GM23338 (cell line): ENCODE results near the gene DHDDS. TPM values are rescaled to one million over a fixed set of nuclear protein-coding genes. Genes with fewer than 3 reads are reported as not detected.

Experiments
- ATAC-seq: fragments of 200-7000 bp; cut with Tn5 transposase; 3 replicates; pipeline ENCODE4 v1.9.1; 2020
- DNase-seq: peaks from one replicate; pipeline ENCODE4 v3.0.0-alpha.2; 2015; ENCODE audit warnings: low spot score
- H2AFZ ChIP-seq: fragments of 200-600 bp; sonication (generic); 2 replicates; pipeline ENCODE4 v1.8.0; 2016; ENCODE audit warnings: antibody characterized with exemption, mild to moderate bottlenecking, moderate library complexity
- H3F3A ChIP-seq: fragments of 200-600 bp; sonication (generic); replicated peaks from 2 replicates; pipeline ENCODE4 v1.8.0; 2017; ENCODE audit warnings: antibody characterized with exemption, mixed run types, low read depth
- H3K27ac ChIP-seq: fragments of 200-600 bp; sonication (generic); 2 replicates; pipeline ENCODE4 v1.6.1; 2016; ENCODE audit warnings: low read depth
- H3K27me3 ChIP-seq: fragments of 200-600 bp; sonication (generic); 2 replicates; pipeline ENCODE4 v1.8.0; 2016; ENCODE audit warnings: mild to moderate bottlenecking, mixed run types, moderate library complexity; ENCODE audit not compliant: insufficient read depth
- H3K36me3 ChIP-seq: fragments of 200-600 bp; sonication (generic); 2 replicates; pipeline ENCODE4 v1.8.0; 2016; ENCODE audit warnings: mild to moderate bottlenecking; ENCODE audit not compliant: insufficient read depth
- H3K4me1 ChIP-seq: fragments of 200-600 bp; sonication (generic); 2 replicates; pipeline ENCODE4 v1.8.0; 2016; ENCODE audit warnings: mild to moderate bottlenecking, moderate library complexity; ENCODE audit not compliant: insufficient read depth
- H3K4me2 ChIP-seq: fragments of 200-600 bp; sonication (generic); 2 replicates; pipeline ENCODE4 v1.7.1; 2017; ENCODE audit warnings: mixed run types
- H3K4me3 ChIP-seq: fragments of 200-600 bp; sonication (generic); 2 replicates; pipeline ENCODE4 v1.6.1; 2016; ENCODE audit warnings: mixed run types
- H3K79me2 ChIP-seq: fragments of 200-600 bp; sonication (generic); replicated peaks from 2 replicates; pipeline ENCODE4 v1.8.0; 2017; ENCODE audit warnings: mild to moderate bottlenecking; ENCODE audit not compliant: insufficient read depth
- H3K9me2 ChIP-seq: fragments of 200-600 bp; sonication (generic); 2 replicates; pipeline ENCODE4 v1.8.0; 2017; ENCODE audit not compliant: insufficient read depth
- H4K20me1 ChIP-seq: fragments of 200-600 bp; sonication (generic); replicated peaks from 2 replicates; pipeline ENCODE4 v1.8.0; 2017; ENCODE audit warnings: mild to moderate bottlenecking; ENCODE audit not compliant: insufficient read depth
- H3K27ac Mint-ChIP-seq: 2 replicates; pipeline ENCODE4 v1.8.0; 2020; ENCODE audit warnings: inconsistent platforms, mild to moderate bottlenecking, moderate library complexity, mixed read lengths
- H3K27me3 Mint-ChIP-seq: 3 replicates; pipeline ENCODE4 v1.8.0; 2022; ENCODE audit warnings: low read depth, mild to moderate bottlenecking, moderate library complexity, mixed read lengths, inconsistent platforms; ENCODE audit not compliant: insufficient read depth, poor library complexity
- H3K36me3 Mint-ChIP-seq: 3 replicates; pipeline ENCODE4 v1.8.0; 2021; ENCODE audit warnings: low read depth, mild to moderate bottlenecking, inconsistent platforms, moderate library complexity, mixed read lengths
- H3K4me1 Mint-ChIP-seq: 3 replicates; pipeline ENCODE4 v1.8.0; 2020; ENCODE audit warnings: mild to moderate bottlenecking, inconsistent platforms, mixed read lengths
- H3K4me3 Mint-ChIP-seq: 3 replicates; pipeline ENCODE4 v1.8.0; 2021; ENCODE audit warnings: moderate library complexity, mild to moderate bottlenecking, inconsistent platforms, mixed read lengths
- H3K9me3 Mint-ChIP-seq: 3 replicates; pipeline ENCODE4 v1.8.0; 2020; ENCODE audit warnings: moderate library complexity, mild to moderate bottlenecking, inconsistent platforms, mixed read lengths
- CREB1 ChIP-seq: fragments of 250-450 bp; sonication (Bioruptor Pico); IDR thresholded peaks from 2 replicates; pipeline ENCODE4 v1.5.0; 2020; ENCODE audit warnings: low read depth, mild to moderate bottlenecking, moderate library complexity
- CTCF ChIP-seq, 2 experiments: fragments of 200-600 bp in 1 of 2; sonication (generic) in 1 of 2; conservative IDR thresholded peaks; 2 replicates each; pipeline versions ENCODE4 v1.5.1 to v1.6.1; 2016 to 2017; ENCODE audit warnings: antibody characterized with exemption in 2 of 2, low read depth in 2 of 2, mild to moderate bottlenecking in 2 of 2, moderate library complexity in 1 of 2
- EZH2phosphoT487 ChIP-seq: fragments of 200-600 bp; sonication (generic); IDR thresholded peaks from one replicate; pipeline ENCODE4 v1.8.1; 2018; ENCODE audit warnings: antibody characterized with exemption; ENCODE audit not compliant: unreplicated experiment
- NANOG ChIP-seq: IDR thresholded peaks from 2 replicates; pipeline ENCODE4 v1.6.1; 2016; ENCODE audit warnings: antibody characterized with exemption, borderline replicate concordance
- POLR2AphosphoS5 ChIP-seq: IDR thresholded peaks from 2 replicates; pipeline ENCODE4 v1.6.1; 2016; ENCODE audit warnings: antibody characterized with exemption, low read depth
- STAT1 ChIP-seq: IDR thresholded peaks from one replicate; pipeline ENCODE4 v1.6.1; 2016; ENCODE audit warnings: antibody characterized with exemption; ENCODE audit not compliant: unreplicated experiment
- ZNF462 ChIP-seq: fragments of 250-450 bp; sonication (Bioruptor Pico); IDR thresholded peaks from 2 replicates; pipeline ENCODE4 v1.5.0; 2020; ENCODE audit warnings: mild to moderate bottlenecking, moderate library complexity
- polyA plus RNA-seq: library from polyadenylated mRNA; unstranded; fragments of >200 nt; fragmentation: Nextera tagmentation; extraction: Ambion mirVana; gene quantifications from 2 replicates; pipeline ENCODE4 v1.2.1, GENCODE V29; 2016
- total RNA-seq: library from RNA; depleted of rRNA; stranded (reverse); fragments of >200 nt; shearing (Covaris generic); gene quantifications from 2 replicates; pipeline ENCODE4 v1.2.3, GENCODE V29; 2014

Gene DHDDS
- total and polyA plus RNA-seq, 2 experiments from 2014 or later: 32.6 to 49.5 TPM

GRCh38 chr1:26391450-26391849, 40.7 kb upstream of the DHDDS start:
- TF ChIP-seq POLR2AphosphoS5 (no peak), EZH2phosphoT487 (no peak), STAT1 (no peak), NANOG (no peak), CTCF (conservative IDR thresholded peaks at IDR 0.05; ENCODE audit: low read depth in 2 of 2) (peak; percentile 85 to 97), ZNF462 (CRISPR knock-in tag) (no peak), CREB1 (CRISPR knock-in tag) (no peak)
- H3K4me3 ChIP-seq: no peak overlapping the region
- no peaks in the 10 kb centered on the region for H3K27me3 ChIP-seq
- ATAC-seq (peak; percentile 88), DNase-seq (peak; percentile 79)
- H2AFZ ChIP-seq: peak overlapping the region; percentile 70; the same call in 1 of the 2 replicates
- peak overlapping the region; percentile 71 for H3K4me2 ChIP-seq
- no peaks in the 10 kb centered on the region for H4K20me1 ChIP-seq
- no peaks in the 10 kb centered on the region for H3F3A ChIP-seq
- Mint-ChIP-seq H3K4me3 (no peak overlapping the region), H3K9me3 (no peaks in the 10 kb centered on the region), H3K27me3 (peaks cover 11% of the 10 kb centered on the region), H3K27ac (no peak overlapping the region), H3K4me1 (peaks cover 30% of the 10 kb centered on the region), H3K36me3 (no peaks in the 10 kb centered on the region)
- no peaks in the 10 kb centered on the region for H3K36me3 ChIP-seq
- H3K79me2 ChIP-seq: no peaks in the 10 kb centered on the region
- peaks cover 15% of the 10 kb centered on the region for H3K4me1 ChIP-seq
- H3K27ac ChIP-seq: no peak overlapping the region
- no peaks in the 10 kb centered on the region for H3K9me2 ChIP-seq
